Measurements from ENCODE around the gene HPSE.

HPSE gene

GRCh38 chr4:83369831-83370639 is 35.4 kb upstream of the HPSE start:
- TF ChIP-seq, protein P1, sequence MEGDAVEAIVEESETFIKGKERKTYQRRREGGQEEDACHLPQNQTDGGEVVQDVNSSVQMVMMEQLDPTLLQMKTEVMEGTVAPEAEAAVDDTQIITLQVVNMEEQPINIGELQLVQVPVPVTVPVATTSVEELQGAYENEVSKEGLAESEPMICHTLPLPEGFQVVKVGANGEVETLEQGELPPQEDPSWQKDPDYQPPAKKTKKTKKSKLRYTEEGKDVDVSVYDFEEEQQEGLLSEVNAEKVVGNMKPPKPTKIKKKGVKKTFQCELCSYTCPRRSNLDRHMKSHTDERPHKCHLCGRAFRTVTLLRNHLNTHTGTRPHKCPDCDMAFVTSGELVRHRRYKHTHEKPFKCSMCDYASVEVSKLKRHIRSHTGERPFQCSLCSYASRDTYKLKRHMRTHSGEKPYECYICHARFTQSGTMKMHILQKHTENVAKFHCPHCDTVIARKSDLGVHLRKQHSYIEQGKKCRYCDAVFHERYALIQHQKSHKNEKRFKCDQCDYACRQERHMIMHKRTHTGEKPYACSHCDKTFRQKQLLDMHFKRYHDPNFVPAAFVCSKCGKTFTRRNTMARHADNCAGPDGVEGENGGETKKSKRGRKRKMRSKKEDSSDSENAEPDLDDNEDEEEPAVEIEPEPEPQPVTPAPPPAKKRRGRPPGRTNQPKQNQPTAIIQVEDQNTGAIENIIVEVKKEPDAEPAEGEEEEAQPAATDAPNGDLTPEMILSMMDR (conservative IDR thresholded peaks at IDR 0.05): no peak
- TF ChIP-seq ZFX (IDR thresholded peaks at IDR 0.05): no peak
- no peak overlapping the region for H3K27ac ChIP-seq

- TF ChIP-seq, protein P1 (conservative IDR thresholded peaks at IDR 0.05): no peak
- H3K27ac ChIP-seq: no peak overlapping the region
These were observed 29.7 kb upstream of the HPSE start for GRCh38 chr4:83364312-83364711.

- no peak overlapping the region for H3K27ac ChIP-seq
- no peak for TF ChIP-seq ZFX (IDR thresholded peaks at IDR 0.05)
- TF ChIP-seq, protein P1 (conservative IDR thresholded peaks at IDR 0.05): peak; percentile 44
These were observed 28.1 kb upstream of the HPSE start for GRCh38 chr4:83362492-83363329.

DNA sequence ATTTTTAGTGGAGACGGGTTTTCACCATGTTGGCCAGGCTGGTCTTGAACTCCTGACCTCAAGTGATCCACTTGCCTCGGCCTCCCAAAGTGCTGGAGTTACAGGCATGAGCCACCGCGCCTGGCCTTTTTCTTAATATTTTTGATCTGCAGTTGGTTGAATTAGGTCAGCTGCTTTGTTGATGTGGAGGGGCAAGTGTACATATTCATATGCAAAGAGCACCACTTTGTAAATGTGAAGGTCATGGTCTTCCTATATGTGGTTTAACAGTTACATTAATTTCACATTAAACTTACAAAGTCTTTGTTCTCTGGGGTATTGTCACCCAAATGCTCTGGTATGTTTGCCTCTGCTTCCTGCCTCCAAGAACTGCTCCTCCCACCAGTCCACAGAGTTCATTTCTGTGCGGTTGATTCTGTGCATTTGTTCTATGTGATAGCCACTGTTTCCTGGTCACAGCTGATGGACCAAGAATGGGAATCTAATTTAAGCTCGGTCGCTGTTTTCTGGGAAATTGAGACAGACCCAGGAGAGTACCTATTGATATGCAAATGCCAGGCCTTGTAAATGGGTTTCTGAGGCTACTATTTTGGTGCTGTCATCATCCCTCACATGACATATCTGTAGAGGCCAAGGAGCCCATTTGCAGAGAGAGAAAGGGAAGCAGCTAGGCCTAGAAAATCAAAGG is 26.9 kb upstream of the HPSE start:
- H3K27ac ChIP-seq: no peak overlapping the region

GRCh38 chr4:83360018-83360417 is 25.4 kb upstream of the HPSE start:
- no peak for TF ChIP-seq ZFX (IDR thresholded peaks at IDR 0.05)
- TF ChIP-seq, protein P1 (conservative IDR thresholded peaks at IDR 0.05): no peak
- H3K27ac ChIP-seq: no peak overlapping the region

More for the DNA sequence above, 26.9 kb upstream of the HPSE start:
- TF ChIP-seq, protein P1 (conservative IDR thresholded peaks at IDR 0.05): no peak
- TF ChIP-seq ZFX (IDR thresholded peaks at IDR 0.05): no peak

DNA sequence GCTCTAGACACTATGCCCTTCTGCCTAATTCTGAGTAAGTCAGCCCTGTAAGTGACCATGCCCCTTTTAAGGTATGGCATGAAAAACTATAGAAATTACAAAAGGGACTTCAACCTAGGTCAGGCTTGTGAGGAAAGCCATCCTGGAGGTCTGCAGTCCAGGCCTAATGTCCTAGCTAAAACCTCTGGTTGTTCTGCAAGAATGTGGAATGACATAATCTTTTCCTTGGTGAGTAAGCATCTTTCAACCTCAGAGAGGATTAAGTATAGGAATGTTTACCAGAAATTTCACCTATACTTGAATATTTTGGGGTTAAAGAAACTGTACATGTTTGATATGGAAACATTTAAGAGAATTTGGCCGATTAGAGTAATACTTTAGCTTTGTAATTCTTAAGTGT is 23.8 kb upstream of the HPSE start:
- H3K27ac ChIP-seq: no peak overlapping the region
- TF ChIP-seq ZFX (IDR thresholded peaks at IDR 0.05): no peak
- TF ChIP-seq, protein P1 (conservative IDR thresholded peaks at IDR 0.05): no peak
